GM18861 (cell line): ENCODE data around the gene CCDC85B.

Source experiments
- ATAC-seq: cut with Tn5 transposase; IDR thresholded peaks from one replicate; pipeline ENCODE4 v1.9.1; 2021; ENCODE audit not compliant: unreplicated experiment

The CCDC85B gene

GRCh38 chr11:65857500-65857852, 33.0 kb upstream of the CCDC85B start:
- no peak for ATAC-seq

- ATAC-seq, result peak; percentile 41
Measured at GRCh38 chr11:65857853-65858680, 32.4 kb upstream of the CCDC85B start, which contains the start of gene CFL1. CFL1 (minus strand) TSS chr11:65858180; CDS start chr11:65858099, 81 bp downstream.

GRCh38 chr11:65858681-65859087, 31.8 kb upstream of the CCDC85B start:
- no peak for ATAC-seq

DNA sequence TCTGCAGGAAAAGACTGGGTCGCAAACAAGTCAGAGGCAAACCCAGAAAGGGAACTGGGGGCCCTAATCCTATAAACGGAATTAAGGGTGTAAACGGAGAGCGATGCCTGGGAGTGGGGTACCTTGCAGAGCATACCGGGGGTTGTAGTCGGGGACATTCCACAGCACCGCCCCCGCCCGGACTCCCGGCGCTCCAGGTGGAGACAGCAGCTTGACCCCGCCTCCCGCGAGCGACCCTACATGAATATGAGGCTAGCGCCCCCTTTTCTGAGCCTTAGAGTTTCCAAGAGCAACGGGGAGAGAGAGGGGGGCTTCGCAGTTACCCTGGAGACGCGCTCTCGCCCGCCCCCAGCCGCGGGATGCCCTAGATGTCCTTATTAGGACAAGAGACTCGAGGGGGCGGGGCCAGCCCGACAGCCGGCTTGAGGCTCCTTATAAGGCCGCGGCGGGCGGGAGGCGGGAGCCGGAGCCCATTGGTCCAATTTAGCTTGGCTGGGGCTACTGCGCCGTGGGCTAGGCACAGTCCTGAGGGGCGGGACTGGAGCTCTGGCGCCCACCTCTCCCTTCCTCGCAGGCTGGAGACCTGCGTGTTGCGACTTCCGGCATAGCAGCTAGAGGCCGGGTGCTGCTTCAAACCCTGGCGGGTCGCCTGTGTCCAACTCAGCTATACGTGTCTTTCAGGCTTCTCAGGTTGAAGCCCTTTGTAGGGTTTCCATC, 31.2 kb upstream of the CCDC85B start:
- ATAC-seq, result peak; percentile 50

DNA sequence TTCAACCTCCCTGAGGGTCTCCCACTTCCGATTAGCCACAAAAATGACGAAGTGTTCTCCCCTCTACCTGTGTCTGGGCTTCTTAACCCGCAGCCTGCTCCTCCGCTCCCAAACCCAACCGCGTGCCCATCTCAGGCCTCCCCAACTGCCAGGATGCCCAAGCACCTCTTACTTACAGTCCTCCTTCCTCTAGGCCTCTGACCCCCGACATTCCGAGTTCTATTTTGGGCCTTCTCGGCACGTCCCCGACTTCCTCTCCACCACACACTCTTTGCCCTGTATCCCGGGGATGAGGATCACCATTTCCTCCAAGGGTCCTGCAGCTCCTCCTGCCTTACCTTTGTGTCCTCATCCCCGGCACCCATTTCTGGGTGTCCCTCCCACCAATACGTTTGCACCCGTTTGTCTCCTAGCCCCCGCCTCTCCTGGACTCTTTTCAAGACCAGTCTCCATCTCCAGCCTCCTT, 30.6 kb upstream of the CCDC85B start:
- no peak for ATAC-seq

- ATAC-seq, result peak; percentile 18
Measured at GRCh38 chr11:65860278-65861164, 30.0 kb upstream of the CCDC85B start, which contains the start of gene MUS81. MUS81 (plus strand) TSS chr11:65860433; CDS start chr11:65860754, 321 bp downstream.

- no peak for ATAC-seq
Measured at GRCh38 chr11:65861165-65861505, 29.3 kb upstream of the CCDC85B start.

- ATAC-seq, result no peak
Measured at GRCh38 chr11:65861533-65862183, 28.8 kb upstream of the CCDC85B start.

GRCh38 chr11:65862191-65862735, 28.2 kb upstream of the CCDC85B start:
- no peak for ATAC-seq

DNA sequence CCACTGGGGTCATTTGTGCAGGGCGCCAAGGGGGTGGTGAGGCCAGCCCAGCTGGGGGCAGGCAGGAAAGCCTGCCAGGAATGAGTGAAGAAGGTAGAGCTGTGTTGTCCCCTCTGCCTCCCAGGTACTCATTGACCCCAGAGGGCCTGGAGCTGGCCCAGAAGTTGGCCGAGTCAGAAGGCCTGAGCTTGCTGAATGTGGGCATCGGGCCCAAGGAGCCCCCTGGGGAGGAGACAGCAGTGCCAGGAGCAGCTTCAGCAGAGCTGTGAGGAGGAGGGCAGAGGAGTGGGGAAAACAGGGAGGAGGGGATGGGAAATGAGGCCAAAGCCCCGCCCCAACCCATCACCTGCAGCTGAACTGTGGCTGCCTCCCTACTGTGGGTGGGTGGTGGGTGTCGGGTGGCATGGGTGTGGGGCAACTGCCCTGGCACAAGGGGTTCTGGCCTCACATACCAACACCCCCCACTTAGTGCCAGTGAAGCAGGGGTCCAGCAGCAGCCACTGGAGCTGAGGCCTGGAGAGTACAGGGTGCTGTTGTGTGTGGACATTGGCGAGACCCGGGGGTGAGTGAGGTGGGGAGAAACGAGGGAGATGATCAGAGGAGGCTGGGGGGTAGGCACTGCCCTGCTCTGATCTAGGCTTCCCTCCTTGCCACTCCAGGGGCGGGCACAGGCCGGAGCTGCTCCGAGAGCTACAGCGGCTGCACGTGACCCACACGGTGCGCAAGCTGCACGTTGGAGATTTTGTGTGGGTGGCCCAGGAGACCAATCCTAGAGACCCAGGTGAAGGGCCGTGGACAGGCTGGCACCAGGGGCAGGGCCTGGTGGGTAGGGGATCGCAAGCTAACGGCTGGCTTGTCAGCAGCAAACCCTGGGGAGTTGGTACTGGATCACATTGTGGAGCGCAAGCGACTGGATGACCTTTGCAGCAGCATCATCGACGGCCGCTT, 27.3 kb upstream of the CCDC85B start:
- no peak for ATAC-seq

DNA sequence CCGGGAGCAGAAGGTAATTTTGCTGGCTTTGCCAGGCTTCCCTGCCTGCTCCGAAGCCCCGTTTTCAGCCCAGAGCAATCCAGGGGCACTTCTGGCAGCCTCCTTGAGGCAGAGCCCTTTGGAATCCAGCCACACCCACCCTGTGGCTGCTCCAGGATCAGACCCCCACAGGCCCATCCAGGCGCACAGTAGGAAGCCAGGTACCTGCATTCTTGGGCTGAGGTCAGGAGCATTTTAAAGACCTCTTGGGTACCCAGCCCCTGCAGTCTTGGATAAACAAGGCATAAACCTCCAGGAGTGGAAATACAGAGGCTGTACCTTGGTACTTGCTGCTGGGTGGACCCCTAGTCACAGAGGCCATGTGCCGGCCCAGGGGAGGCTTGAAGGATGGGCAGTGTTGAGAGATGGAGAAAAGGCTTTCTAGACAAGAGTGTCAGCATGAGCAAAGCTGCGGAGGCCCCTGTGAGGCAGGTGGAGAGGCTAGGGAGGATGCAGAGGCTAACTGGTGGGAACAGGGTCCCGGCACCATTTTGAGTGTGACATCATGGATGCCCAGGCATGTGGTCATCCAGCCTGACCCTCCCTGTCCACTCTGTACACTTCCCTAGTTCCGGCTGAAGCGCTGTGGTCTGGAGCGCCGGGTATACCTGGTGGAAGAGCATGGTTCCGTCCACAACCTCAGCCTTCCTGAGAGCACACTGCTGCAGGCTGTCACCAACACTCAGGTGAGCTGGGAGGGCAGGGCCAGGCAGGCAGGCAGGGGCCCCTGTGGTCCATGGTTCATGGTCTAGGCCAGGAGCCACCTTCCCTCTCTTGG, 26.4 kb upstream of the CCDC85B start:
- ATAC-seq, result no peak

- no peak for ATAC-seq
Measured at GRCh38 chr11:65864706-65865471, 25.6 kb upstream of the CCDC85B start.

DNA sequence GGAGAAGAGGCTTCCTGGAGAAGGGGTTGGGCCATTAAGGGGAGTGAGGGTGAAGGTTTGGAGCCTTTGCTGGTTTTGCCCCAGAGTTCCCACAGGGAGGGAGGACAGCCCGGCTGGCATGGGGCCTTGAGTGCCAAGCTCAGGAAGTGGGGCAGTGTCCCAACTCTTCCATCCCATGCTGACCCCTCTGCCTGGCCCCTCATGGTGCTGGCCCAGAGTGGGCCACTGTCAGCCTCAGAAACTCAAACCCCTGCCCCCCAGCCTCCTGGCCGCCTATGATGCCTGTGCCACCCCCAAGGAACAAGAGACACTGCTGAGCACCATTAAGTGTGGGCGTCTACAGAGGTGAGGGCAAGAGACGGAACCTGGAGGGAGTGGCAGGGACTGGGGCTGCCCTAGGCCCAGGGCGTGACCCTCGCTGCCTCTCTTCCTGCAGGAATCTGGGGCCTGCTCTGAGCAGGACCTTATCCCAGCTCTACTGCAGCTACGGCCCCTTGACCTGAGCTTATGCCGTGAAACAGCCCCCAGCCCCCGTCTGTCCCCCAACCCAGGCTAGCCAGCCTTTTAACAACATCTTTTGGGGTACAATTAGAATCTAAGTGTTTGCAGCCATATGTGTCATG, 24.8 kb upstream of the CCDC85B start:
- ATAC-seq, result no peak

DNA sequence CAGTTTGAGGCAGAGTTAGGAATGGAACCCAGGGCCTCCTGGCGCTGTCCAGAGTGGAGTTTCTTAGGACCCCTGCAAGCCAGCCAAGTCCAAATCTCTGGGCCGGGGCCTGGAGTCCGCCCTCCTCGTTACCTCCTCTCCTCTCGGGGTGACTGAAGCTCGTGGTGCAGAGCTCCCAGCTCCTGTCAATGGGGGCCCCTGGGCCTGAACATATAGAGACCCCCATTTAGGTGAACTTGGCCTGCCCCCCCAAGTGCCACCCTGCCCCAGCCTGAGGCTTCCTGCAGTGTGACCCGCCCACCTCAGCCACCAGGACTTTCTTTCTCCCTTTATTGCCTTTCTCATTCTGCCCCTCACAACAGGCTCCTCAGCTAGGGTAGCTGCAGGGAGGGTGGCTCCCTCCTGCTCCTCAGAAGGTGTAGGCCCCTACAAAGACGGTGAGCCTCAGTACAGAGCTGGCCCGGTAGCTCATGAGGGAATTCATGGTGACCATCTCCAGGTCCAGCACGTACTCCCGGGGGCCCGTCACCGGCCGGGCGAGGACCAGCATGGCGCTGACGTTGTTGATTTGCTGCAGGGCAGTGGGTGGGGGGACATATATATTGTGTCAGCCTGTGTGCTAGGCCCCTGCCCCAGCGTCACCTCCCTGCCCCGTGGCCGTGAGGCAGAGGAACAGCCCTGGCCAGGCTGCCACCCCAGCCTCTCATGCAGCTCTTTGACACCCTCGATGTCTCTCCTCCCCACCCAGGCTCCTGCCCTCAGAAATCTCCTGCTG, 23.8 kb upstream of the CCDC85B start:
- no peak for ATAC-seq

DNA sequence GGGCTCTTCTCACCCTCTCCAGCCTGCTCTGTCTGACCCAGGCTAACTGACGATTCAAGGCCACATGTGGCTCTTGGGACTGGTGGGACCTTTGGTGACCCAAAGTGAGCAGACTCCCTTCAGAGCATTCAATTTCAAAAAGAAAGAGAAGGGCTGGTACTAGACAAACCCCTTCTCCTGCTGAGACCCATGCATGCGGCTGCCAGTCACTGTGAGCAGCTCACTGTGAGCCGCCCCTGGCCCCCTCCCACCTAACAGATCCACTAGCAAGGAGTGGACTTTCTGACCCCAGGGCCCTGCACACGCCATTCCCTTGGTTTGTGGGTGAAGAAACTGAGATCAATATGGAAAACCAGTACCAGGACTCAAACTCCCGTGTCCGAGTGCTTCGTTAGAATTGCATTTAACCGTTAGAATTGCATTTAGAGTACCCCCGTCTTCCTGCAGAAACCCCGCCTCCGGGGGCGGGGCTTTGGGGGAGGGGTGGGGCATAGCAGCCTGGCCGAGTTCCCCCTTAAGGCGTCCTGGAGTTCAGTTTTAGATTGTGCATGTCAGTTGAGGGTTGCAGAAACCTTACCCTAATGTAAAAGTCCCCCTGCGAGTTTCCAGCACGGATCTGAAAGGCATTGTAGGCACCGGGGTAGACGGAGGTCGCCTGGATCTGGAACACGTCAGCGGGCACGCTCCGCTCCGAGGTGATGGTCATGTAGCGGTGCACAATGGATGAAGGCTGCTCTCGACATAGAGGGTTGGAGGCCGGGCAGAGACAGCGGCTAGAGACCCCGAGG, 23.0 kb upstream of the CCDC85B start:
- no peak for ATAC-seq
